Forelimb muscle (tissue), 1 donor: ENCODE data around the gene HNRNPDL. TPM values are rescaled to one million over a fixed set of nuclear protein-coding genes. Genes with fewer than 3 reads are reported as not detected.
"Not testable (repeated sequence)": the region's sequence is repeated elsewhere in the genome, so short reads cannot be mapped to it uniquely, and the experiment has no call there.

ENCODE experiments used
- DNase-seq: peaks from one replicate; pipeline ENCODE4 v3.0.0-alpha.2; 2013; ENCODE audit warnings: low read depth
- polyA plus RNA-seq: library from polyadenylated mRNA; unstranded; fragments of 120-200 nt; gene quantifications from one replicate; pipeline ENCODE4 v1.2.1, GENCODE V29; 2013; ENCODE audit not compliant: insufficient read length

The HNRNPDL gene
- polyA plus RNA-seq, 1 donor = 355 TPM

DNA sequence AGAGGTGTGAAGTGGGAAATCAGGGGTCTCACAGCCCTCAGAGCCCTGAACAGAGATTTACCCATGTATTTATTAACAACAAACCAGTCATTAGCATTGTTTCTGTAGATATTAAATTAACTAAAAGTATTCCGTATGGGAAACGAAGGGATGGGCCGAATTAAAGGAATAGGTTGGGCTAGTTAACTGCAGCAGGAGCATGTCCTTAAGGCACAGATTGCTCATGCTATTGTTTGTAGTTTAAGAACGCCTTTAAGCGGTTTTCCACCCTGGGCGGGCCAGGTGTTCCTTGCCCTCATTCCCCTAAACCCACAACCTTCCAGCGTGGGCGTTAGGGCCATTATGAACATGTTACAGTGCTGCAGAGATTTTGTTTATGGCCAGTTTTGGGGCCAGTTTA, 44.0 kb downstream of the HNRNPDL start:
- DNase-seq = not testable (repeated sequence)

GRCh38 chr4:82382751-82383150, 47.5 kb downstream of the HNRNPDL start:
- no peak for DNase-seq

GRCh38 chr4:82381661-82382296, 48.5 kb downstream of the HNRNPDL start:
- DNase-seq = no peak

DNA sequence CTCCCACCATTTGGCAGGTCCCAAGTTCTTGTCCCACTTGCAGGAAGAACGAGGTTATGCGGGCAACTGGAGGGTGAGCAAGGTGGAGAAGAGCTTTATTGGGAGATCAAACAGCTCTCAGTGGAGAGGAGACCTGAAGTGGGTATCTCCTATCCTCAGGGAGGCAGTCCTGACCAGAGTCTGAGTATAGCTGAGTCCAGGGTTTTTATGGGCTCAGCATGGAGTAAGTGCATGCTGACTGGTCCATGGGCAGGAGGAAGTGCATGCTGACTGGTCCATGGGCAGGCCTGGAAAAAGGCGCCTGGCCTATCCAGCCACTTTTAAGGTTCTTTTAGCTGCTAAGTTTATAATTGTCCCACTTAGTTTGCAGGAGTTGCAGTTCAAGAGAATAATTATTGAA, 49.0 kb downstream of the HNRNPDL start:
- DNase-seq = no peak

DNA sequence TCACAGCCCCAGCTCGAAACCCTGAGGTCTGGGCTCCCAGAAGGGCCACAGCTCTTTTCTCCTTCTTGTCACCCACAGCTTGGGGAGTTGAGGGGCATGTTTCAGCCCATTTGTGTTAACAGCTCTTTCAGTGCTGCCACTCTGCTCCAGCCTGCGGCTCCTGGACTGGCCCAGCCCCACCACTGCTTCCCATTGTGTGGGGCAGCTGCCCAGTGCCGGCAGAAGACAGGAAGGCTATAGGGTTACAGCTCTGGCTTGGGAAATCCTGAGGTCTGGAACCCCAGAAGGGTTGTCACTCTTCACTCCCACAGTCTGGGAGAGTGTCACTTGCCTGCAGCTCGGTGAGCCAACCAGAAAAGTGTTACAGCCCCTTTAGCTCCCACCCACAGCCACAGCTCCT, 49.4 kb downstream of the HNRNPDL start:
- no peak for DNase-seq

GRCh38 chr4:82380344-82380743, 49.9 kb downstream of the HNRNPDL start:
- DNase-seq = no peak

DNA sequence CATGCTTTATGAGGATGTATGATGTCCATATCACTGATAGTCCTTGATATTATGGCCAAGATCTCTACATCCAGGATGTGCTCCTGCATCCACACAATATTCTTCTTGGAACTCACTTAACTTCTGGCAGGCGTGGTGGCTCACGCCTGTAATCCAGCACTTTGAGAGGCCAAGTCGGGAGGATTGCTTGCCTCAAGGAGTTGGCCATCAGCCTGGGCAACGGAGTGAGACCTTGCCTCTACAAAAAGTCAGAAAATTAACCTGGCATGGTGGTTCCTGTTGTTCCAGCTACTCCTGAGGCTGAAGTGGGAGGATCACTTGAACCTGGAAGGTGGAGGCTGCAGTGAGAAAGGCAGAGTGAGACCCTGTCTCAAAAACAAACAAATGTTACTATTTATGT, 54.2 kb downstream of the HNRNPDL start:
- DNase-seq = no peak

DNA sequence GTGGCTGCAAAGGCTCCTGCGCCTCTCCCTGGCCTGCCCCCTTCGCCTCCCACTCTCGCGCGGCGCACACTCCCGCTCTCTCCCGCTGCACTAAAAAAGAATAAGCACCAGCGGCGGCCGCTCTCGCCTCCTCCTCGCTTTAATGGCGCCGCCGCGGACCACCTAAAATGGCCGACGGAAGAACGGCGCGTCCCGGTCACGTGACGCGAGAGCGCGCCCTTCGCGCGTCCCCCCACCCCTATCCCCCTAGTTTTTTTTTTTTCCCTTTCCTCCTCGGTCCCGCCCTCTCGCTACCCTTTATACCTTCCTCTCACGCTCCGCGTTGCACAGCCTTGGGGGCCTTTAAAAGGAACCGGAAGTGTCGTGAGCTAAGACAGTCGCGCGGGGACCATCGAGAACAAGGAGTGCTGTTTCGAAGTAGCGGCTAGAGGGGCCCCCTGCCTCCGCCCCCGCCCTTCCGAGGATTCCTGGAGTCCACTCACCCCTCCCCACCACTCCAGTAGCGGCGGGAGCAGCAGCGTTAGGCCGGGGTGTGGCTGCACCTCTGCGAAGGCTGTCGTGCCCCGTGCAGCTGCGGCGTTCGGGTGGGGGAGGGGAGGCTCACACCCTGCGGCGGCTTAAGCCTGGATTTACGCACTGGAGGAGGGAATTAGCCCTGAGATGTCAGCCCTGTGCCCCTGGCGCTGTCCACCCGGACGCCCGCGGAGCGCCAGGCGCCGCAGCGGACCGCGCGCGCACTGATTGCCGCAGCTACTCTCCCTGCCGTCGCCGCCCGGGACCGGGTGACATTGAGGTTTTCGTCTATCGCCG, 56.2 kb downstream of the HNRNPDL start, which contains the start of gene HNRNPD:
Gene HNRNPD (minus strand): TSS at position 176 of the 810 bp plus-strand sequence. CDS start 313 bp downstream, outside the sequence.
- DNase-seq = peak; percentile 98

GRCh38 chr4:82373486-82373815, 56.8 kb downstream of the HNRNPDL start:
- no peak for DNase-seq

Other genes with a start within 250 kb of the HNRNPDL start
- 251 TPM for gene HNRNPD, start 56.5 kb downstream of the HNRNPDL start, polyA plus RNA-seq
- 25.6 TPM for gene ENOPH1, start 128 bp upstream of the HNRNPDL start, polyA plus RNA-seq
- 2.7 TPM for gene TMEM150C, start 131.5 kb upstream of the HNRNPDL start, polyA plus RNA-seq